NK-92 treated with Interleukin-12 subunit alpha and Interleukin-12 subunit beta, amount 100 ng/mL, for 24 hours (cell line): ENCODE data around the gene B9D1.
A peak's percentile ranks its signal among the peaks of the same experiment; 100 is the strongest.

Source experiments
- DNase-seq: peaks from one replicate; lab custom pipeline; 2025; lab: John Stamatoyannopoulos, UW

Gene B9D1, protein sequence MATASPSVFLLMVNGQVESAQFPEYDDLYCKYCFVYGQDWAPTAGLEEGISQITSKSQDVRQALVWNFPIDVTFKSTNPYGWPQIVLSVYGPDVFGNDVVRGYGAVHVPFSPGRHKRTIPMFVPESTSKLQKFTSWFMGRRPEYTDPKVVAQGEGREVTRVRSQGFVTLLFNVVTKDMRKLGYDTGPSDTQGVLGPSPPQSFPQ

DNA sequence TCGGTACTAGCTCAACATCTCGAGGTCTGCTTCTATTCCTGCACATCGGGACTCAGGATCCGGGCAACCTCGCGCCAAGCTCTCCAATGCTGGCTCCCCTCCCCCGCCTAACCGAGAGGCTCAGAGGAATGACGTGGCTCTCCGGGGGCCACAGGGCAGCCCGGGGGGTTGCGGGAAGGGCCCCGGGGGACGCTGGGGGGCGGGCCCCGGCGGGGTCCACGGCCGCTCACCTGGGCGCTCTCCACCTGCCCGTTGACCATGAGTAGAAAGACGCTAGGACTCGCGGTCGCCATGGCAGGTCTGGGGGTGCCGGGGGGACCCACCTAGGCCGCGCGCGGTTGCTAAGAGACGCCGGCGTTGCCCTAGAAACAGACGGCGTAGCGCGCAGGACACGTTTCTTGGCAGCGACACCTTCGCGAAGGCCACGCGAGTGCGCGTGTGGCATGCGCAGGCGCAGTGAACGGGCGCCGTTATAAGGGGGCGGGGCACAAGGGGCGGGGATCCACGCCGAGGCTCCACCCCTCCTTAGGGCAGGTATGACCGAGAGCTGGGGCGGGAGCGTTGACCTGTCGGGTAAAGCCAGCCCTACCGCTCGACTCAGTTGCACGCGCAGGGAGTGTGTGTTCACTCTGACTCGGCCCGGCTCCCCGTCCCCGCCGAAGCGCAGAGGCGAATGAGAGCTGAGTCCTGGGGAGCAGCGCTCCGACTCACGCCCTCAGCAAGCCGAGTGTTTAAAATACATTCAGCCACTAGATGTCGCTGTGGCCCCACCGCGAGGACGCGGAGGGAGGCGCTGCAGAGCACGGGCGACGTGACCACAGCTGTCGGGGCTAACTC lies at the start of gene B9D1:
TSS of gene B9D1 (minus strand) at position 447 of the 837 bp plus-strand sequence. CDS start at position 293, 154 bp downstream.
- peak; percentile 9 for DNase-seq

DNA sequence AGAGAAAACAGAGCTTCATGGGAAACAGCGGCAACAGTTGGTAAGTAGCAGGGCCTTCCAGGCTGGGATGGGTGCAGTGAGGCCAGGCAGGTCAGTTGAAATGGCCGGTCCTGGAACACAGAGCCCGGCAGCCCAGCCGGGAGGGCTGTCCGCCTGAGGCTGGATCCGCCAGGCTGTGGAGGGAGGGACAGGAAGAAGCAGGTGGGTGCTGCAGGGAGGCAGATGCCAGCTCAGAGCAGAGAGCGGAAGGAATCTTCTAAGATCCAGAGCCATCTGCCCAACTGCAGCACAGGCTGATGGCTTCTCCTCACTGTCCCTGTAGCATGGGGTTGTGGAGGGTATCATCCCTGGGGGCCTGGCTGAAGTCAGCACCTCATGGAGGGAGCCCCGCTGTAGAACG lies 49.1 kb upstream of the B9D1 start:
- no peak for DNase-seq

DNA sequence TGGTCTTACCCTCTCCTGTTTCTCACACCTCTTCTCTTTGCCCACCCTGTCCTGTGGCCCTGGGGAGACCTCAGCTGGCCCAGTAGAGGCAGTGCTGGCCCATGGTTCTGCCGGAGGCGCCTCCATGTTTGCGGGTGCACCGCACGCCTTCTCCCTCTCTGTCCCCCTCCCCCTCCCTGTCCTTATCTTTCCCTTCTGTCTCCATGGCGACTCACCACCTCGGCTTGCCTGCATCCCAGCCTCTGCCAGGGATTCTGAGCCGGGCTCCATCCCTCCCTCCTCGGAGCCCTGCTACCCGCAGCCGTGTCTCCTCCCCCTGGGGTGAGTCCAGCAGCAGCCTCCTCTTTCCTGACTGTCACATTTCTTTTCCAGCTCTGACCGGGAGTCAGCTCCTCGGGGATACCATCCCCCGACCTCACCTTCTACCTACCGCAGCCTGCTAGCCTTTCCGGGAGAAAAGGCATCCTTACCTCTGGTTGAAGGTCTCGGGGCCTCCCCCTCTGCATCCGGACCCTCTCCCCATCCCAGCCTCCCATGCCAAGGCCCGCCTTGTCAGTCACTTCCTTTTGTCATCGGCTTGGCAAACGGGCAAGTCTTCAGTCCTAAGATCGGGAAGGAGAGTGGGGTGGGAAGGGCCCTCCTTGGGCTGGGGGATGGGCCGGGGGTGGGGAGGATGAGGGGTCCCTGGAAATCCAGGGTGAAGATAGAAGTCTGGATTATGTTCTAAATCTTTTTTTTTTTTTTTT lies 48.5 kb upstream of the B9D1 start, which contains the start of gene RNF112:
TSS of gene RNF112 (plus strand) at position 358 of the 746 bp plus-strand sequence. CDS start at position 535, 177 bp downstream.
- no peak for DNase-seq

DNA sequence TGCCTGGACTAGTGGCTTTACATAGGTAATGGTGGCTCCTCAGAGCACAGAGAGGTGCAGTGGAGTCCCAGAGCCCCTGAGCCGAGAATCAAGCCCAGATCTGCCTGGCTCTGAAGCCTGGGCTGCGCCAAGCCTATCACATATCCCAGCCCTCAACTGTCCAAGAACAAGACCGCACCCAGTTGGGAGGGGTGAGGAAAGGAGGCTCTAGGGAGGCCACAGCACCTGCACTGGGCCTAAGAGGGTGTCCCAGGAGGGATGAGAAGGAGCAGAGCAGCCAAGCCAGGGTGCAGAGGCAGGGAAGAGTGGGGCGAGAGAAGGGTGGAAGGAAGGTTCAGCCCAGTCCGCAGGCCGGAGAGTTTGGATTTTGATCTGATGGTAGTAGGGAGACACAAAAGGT lies 47.6 kb upstream of the B9D1 start:
- DNase-seq: no peak

DNA sequence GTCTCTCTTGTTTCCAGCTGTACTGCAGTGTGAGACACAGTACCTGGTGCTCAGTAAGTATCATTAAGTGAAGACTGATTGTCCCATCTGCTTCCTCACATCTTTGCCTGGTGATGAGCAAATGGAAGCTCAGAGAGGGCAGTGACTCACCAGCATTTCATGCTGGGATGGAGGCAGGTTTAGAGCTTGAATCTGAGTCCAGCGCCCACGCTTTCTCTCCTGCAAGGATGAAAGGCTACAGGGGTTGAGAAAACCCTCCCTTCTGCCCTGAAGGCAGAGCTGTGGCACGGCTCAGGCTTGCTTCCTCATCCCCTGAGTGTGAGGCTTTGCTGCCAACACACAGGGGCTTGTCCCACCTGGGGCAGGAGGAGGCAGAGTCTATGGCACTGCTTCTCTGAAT lies 47.0 kb upstream of the B9D1 start:
- no peak for DNase-seq

DNA sequence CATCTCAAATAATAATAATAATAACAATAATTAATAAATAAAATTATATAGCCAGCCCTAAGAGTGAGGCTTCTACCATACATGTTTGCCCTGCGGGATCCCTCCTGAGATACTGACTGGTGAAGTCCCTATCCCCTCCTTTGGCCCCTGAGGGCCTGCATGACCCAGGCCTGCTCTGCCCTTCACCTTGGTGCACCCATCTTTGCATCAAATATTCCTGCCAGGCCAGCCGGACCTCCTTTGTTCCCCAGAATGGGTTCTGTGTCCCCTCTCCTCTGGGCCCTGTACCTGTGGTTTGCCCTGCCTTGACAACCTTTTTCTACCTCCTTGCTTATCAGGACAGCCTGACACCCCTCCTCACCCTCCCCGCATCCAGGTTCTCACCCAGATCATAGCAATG lies 46.5 kb upstream of the B9D1 start:
- DNase-seq: no peak

DNA sequence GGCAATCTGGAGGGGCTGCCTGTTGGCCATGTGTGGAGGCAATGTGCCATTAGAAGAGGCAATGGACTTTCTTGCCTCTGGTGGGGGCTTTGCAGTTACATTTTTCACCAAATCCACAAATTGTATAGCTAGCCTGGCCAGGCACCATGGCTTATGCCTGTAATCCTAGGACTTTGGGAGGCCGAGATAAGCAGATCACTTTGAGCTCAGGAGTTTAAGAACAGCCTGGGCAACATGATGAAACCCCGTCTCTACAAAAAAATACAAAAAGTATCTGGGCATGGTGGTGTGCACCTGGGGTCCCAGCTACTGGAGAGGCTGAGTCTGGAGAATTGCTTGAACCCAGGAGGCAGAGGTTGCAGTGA lies 45.8 kb upstream of the B9D1 start:
- no peak for DNase-seq

DNA sequence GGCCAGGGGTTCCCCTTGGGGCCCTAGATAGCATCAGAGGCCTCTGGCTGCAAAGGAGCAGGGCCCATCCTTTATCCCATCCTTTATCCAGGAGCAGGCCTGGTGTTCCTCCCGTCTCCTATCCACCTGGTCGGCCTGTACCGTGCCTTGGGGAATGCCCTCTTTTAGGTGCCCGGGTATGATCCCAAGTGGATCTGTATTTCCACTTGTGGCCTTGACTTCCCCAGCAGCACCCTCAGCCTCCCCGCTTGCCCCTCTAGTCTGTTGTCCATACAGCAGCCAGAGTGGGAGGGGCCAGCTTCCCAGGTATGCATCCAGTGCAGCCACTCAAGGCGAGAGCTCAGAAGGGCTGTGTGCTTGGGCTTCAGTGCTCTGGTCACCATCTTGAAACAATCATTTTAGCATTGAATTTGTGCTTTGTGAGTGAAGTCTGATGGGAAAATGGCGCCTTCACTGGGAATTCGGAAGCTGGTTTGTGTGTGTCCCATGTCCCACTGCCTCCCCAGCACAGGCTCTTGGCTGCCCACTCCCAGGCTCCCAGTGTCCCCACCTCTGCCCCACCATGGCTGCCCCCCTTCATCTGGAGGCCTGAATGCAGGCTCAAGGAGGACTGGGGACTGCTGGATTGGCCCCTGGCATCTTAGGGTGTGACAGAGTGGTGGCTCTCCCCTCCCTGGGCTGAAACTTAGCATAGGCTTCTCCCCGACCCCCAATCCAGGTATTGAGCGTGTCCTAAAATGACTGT lies 45.2 kb upstream of the B9D1 start:
- DNase-seq: no peak

DNA sequence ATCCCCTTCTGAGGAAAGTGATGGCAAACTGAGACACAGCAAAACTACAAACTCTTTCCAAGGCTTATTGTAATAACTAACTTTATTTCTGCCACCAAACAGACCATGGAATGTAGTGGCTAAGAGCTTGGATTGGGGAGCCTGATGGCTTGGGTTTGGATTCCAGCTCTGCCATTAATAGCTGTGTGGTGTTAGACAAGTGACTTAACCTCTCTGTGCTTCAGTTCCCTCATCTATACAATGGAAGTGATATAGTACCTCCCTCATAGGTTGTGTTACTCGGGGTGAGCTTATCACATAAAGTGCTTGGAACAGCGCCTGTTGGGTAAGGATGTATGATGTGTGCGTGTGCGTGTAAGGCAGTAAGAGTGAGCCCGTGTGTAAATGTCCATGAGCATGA lies 42.6 kb upstream of the B9D1 start:
- DNase-seq: no peak

DNA sequence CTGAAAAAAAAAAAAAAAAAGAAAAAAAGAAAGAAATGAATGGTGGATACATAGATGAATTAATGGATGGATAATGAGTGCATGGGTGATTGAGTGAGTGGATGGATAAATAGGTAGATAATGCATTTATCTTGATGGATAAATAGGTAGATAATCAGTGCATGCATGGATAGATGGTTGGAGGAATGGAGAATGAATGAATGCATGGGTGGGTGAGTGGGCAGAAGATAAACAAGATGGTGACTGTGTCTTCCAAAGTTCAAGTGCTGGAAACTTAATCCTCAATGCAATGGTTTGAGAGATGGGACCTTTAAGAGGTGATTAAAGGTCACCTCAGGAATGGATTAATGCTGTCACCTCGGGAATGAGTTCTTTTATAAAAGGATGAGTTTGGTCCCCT lies 41.7 kb upstream of the B9D1 start:
- DNase-seq: no peak

DNA sequence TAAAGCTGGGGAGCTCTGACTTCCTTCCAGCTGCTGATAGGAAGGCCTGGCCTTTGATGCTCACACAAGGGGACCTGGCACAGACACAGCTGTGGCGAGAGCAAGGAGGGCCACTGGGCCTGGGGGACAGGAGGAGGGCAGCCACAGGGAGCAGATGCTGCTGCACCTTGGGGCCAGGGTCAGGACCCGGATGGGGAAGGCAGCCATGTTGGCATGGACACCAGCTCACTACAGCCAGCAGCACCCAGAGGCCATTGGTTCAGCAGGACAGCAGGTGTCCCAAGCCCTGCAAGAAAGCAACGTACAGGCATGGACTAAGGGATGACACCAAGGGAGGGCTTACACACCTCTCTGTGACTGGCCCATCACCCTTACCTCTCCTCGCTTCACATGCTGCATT lies 40.5 kb upstream of the B9D1 start:
- DNase-seq: no peak

DNA sequence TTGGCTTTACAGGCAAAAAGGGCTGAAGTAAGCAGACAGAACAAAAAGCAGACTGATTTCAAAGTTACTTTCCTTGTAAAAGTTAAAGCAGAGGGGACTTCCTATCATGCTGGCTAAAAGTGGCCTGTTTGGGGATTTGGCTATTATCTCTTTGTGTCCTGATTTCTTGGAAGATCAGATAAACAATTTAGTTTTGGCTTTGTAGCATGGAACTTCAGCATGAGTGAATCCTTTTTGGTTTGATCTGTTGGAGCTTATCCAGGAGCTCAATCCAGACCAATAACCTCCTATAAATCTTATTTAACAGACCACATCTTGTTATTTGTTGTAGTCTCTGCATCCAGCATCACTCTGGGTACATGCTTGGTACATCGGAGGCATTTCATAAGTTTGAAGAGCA lies 39.6 kb upstream of the B9D1 start:
- no peak for DNase-seq

DNA sequence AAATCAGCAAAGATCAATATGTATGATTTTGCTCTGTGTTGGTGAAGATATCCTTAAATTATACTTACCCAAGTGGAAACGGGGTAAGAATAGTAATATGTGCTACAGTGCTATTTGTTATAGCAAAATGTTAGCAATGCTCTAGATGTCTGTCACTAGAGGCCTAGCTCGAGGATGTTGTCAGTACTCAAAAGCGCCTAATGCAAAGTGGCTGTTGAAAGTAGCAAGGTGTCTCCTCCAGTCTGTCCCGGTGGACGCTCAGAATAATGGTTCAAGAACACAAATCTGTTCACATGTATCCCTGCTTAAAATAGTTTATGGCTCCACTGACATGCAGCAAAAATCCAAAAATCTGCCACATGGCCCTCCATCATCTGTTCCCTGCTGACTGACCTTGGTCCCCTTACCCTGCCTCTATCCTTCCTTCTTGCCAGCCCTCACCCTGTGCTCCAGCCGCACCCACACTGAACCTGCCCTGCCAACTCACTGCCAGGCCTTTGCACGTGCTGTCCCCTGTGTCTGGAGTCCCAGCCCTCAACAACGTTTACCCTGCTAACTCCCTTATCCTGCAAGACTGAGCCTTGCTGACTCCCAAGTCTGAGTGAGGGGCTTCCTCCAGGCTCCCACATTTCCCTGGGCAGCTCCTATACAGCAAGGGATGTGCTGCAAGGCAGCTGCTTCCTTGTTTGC lies 38.9 kb upstream of the B9D1 start:
- no peak for DNase-seq

DNA sequence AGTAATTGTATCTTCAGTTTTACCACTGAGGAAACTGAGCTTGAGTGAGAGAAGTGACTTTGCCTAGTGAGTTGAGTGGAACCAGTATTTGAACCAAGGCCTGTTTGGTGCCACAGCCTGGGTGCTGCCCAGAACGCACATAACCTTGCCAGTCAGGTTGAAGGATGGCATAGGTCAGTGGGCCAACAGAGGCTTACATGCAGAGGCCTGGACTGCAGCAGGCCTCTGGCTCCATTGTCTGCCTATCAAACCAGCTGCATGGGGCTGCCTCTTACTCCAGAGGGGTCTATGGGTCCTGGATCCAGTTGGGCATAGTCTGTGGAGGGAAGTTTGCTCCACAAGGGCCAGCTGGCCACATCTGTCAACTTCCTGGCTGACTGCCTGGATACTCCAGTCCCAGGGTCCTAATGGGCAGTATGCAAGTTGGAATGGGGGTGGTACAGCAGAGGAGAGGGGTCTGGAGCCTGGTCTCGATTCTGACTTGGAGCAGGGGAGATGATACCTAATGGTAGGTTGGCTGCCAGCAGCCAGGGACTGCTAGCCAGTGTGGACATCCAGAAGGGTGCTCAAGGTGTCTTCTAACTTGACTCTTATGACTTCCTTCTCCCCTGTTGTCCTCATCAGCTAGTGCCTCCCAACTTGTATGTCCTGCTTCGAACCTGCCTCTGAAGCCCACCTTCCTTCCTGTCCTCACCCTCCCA lies 37.4 kb upstream of the B9D1 start:
- no peak for DNase-seq

DNA sequence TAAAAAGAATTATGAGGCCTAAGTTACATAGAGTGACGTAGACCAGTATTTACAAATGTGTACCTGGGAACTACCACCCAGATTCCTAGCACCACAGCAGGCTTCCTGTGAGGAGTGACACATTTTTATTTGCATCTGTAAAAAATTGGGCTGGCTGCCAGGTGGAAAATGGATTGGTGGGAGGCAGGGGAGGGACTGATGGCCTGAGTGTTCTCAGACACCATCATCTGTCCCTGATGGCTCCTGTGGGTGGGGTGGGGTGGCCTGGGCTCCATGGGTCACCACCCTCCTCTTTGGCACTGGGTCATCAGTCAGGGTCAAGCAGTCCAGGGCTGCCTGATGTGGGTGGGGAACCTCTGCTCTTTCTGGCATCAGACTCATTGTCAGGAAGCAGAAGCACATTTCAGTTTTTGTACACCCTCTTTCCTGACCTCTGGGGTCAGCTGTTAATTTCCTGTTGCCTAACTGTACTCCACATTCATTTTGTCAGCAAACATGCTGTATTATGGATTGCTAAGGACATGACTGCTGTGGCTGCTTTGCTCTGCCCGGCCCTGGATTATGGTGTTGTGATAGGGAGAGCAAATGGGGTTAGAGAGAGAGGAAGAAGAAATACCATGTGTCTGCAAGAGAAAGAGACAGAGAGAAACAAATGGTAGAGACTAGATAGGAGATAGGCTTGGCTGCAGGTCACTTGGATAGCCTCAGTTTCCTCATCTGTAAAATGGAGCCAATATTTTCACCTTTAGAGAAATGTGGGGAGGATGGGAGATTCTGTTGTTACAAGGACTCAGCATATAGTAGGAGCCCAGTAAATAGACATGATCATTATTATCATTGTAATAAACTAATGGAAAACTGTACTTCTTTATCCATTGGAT lies 36.0 kb upstream of the B9D1 start:
- DNase-seq: no peak

DNA sequence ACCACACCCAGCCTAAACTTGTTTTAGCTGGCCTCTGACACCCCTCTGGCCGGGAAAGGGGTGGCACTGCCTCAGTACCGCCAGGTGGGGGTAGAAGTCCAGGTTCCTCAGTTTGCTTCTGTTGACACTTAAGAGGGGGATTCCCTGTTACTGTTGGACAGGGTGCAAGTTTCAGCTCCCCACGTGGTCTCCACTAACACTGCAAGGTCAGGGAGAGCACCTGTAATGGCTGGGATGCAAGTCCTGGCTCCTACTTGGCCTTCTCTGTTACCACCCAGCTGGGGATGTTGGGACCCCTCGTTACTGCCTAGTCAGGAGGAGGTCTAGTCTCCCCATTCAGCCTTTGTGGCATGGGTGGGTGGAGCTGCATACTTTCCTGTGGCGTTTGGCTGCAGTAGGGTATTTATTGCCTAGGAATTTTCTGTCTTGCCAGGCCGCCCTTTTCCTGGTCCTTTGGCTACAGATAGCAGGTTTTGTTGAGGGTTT lies 35.1 kb upstream of the B9D1 start:
- DNase-seq: no peak

DNA sequence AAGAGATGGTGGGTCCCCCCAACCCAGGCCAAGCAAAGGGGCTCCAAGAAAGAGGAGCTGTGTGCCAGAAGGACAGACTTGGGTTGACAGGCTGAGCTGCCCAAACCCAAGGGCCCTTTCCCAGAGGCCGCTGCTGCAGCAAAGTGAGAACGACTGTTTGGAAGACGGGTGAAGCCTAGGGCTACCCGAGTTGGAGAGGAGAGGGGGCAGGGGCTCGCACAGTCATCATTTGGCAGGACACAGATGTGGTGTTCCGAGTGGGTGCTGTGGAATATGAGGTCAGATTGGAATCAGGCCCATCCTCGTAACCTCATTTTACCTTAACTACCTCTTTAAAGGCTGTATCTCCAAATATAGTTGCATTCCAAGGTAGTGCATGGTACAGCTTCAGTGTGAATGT lies 29.8 kb upstream of the B9D1 start:
- no peak for DNase-seq

DNA sequence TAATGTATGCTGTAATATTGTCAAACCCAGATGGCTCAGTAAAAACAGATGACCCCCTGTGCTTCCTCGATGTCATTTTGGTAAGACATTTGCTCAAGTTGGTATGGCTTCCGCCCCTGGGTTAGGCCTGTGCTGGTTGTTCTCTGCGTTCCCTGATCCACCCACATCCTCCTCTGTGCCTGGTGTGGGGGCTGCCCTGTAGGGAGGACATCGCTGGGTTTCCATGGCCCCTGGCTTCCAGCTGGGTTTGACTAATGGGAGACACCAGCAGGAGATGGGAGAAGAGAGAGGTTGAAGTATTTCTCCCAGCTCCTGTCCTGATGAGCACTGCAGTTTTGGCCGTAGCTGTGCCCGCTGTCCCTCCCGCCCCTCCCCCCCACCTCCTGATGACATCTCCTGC lies 28.9 kb upstream of the B9D1 start:
- DNase-seq: no peak

DNA sequence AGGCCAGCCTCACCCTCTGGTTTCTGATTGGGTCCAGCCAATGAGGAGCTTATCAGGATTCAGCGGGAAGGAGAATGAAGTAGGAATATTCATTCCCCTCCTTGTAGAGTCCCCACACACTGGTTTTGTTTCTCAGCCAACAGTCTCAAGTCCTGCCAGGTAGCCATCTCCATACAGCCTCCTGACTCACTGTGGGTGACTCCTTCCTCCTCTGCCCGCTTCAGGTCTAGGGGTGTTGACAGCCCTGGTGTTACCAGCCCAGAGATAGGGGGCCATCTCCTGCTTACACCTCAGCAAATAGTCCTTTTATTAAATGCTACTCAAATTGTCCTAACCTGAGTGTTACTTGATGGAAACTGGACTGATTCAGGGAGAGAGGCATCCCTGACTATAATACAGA lies 28.4 kb upstream of the B9D1 start:
- DNase-seq: no peak
